ENCODE measurements around the gene ZNF45.
"Not testable (repeated sequence)": the region's sequence is repeated elsewhere in the genome, so short reads cannot be mapped to it uniquely, and the experiment has no call there.

The ZNF45 gene

DNA sequence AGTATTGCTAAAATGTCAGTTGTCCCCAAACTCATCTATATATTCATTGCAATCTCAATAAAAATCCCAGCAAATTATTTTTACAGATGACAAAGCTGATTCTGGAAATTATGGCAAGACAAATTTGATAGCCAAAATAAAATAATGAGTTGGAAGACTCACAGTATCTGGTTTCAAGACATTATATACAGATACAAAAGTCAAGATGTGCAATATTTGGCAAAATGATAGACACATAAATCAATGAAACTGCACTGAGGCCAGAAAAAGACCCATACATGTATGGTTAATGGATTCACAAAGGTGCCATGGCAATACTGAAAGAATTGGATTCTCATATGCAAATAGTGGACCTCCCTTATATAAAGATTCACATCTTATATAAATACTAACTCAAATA lies 24.2 kb downstream of the ZNF45 start:
- no peak for DNase-seq

DNA sequence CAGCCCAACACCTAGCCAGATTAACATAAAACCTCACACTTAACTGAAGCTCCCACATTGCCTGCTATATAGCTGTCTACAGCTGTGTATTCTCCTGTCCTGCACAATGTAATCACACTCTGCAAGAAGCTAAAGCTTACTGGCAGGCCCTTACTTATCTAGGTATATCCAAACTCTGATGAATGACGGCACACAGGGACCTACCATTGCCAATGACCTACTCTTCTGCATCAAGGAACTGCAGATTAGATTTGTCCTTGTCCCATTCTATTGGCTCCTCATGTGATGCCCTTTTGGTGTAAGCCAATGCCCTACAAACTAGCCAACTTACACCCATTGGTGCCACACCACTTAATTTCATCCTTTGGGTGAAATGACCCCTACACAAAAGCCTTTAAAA lies 26.4 kb downstream of the ZNF45 start:
- DNase-seq, result no peak

DNA sequence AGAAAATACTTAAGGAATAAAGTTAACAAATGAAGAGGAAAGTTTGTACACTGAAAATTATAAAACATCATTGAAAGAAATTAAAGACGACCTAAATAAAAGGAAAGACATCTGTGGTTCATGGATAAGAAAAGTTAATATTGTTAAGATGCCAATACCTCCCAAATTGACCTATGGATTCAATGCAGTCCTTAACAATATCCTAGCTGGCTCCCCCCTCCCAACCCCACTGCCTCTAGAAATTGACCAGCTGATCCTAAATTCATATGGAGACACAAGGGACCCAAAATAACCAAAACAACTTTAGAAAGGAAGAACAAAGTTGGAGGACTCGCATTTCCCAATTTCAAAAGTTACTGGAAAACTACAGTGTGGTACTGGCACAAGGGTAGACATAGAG lies 28.3 kb downstream of the ZNF45 start:
- no peak for DNase-seq

DNA sequence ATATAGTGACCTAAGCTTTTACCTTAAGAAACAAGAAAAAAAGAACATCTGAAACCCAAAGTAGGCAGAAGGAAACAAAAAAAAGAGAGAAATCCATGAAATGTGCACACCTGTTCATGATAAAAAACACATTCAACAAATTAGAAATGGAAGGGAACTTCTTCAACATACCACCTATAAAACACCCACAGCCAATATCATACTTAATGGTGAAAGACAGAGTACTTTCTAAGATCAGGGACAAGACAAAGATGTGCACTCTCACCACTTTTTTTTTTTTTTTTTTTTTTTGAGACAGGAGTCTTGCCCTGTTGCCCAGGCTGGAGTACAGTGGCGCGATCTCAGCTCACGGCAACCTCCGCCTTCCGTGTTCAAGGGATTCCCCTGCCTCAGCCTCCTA lies 29.2 kb downstream of the ZNF45 start:
- DNase-seq, result no peak

DNA sequence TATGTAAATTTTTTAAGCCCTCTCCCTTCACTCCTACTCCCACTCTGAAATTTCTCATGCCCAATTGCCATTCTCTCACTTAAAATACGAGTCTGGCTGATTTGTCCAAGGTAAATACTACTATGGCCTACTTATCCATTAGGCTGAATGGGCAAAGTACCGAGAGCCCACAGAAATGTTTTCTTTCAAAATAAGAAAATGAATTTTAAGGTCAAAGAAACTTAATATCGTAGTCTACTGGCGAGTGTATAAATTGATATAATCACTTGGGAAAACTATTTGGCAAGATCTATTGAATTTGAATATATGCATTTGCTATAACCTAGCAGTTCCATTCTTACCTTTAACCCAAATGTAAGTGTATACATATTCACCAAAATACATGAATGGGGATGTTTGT lies 32.7 kb downstream of the ZNF45 start:
- no peak for DNase-seq

DNA sequence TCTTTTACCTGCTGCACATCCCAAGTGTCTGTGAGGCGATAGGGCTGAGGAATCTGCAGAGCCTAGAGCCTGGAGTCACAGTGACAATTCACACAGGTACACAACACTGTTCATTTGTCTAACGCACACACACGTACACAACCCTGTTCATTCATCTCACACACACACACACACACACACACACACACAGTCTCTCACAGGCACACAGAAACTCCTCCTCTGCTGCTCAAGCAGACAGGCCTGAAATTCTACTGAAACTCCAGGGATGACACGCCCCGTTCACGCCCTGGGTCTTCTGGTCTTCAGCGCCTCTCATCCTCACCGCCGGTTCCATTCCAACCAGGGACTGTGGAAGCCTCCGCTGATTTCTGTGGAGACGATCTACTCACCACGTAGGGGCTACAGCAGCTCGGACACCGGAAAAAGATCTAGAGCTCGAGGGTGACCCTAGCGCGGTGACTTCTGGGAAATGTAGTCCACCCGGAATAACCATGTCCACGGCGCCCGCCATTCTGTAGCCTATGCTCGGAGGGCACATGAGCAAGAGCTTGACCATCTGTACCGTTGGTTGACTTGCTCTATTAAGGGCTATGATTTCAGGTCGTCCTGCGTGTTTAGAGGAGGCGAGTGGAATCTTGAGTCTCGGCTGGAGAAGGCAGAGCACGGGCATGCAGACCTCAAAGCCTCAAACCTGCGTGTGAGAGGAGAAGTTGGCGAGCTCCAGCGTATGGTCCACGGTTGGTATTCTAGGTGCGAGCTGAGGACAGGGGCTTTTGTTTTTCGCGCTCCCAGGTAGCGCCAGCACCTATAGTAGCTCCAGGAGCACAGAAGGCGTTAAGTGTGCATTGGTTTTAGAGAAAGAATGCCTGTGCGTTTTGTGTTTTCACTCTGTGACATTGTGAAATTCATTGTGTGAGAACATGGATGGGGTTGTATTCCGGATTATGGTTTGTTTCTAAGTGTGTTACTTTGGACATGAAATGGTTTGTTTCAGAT lies 33.4 kb downstream of the ZNF45 start:
- DNase-seq, result peak; percentile 34

DNA sequence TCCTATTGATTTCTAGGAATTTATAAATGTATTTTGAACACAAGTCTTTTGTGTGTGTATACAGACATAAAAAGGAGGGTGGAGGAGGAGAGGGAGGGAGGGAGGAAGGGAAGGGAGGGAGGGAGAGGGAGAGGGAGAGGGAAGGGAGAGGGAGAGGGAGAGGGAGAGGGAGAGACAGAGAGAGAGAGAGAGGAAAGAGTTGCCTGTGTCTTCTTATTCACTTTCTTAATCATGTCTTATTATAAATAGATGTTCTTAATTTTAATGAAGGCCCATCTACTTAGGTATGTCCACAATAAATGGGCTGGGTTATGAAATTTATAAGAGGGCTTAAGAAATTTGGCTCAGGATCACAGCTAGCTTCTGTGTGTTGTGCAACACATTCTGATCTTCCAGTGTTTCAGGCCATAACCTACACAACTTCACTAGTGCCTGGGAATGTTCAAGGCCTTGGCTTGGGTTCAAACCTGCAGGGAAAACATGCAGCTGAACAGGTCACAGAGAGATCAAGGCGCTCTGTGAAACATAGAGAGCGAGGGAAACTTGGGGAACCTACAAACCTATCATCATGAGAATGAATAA lies 39.3 kb downstream of the ZNF45 start:
- DNase-seq, result no peak

DNA sequence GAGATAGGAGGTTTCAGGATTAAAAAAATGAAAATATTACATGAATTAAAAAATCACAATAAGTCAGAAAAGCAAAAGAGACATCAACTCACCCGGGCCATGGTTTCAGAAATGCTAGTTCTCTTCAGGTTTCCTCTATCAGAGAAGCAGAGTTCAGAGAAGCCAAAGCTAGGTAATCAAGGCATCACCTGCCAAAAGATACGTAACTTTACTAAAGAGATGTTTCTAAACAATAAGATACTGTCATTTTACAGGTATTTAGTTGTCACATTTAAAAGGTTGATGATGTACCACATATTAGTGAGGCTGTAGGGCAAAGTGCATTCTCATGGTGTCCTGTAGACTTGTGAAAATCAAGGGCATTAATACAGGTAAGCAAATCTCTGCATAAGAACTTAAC lies 51.2 kb downstream of the ZNF45 start, which contains the start of gene ZNF404:
Gene ZNF404, minus strand, starts transcription at position 101 of the 400 bp plus-strand sequence.
- no peak for DNase-seq

DNA sequence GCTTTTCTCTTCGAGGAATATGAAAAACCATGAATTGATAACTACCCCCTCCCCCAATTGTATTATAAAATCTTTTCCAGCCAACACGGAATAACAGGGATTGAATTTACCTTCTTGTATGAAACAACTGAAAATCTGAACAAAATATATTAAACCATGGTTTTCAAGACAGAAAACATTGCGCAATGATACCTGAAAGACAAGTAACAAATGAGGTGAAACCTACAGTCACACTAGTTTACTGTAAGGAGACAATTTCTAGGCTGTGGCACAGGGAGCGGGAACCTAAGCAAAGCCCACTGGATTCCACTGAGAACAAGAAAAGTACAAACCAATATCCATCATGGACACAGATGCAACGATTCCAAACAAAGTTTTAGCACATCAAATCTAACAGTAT lies 54.6 kb downstream of the ZNF45 start:
- no peak for DNase-seq

DNA sequence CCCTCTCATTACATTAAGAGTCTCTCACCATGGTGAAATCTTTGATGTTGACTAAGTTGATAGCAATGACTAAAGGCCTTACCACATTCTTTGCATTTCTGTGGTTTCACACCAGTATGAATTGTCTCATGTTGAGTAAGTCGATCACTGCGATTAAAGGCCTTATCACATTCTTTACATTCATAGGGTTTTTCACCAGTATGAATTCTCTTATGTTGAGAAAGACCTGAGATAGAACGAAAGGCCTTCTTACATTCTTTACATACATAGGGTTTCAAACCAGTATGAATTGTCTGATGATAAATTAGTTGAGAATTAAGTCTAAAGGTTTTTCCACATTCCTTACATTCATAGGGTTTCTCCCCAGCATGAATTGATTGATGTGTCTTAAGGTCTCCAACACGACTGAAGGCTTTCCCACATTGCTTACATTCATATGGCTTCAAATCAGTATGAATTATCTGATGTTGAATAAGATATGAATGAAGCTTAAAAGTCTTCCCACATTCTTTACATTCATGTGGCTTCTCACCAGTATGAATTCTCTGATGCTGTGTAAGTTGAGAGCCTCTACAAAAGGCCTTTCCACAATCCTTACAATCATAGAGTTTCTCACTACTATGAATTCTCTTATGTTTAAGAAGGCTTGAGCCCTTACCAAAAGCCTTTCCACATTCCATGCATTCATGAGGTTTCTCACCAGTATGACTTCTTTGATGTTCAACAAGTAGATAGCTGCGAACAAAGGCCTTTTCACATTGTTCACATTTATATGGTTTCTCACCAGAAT lies 62.3 kb downstream of the ZNF45 start:
- no peak for DNase-seq

DNA sequence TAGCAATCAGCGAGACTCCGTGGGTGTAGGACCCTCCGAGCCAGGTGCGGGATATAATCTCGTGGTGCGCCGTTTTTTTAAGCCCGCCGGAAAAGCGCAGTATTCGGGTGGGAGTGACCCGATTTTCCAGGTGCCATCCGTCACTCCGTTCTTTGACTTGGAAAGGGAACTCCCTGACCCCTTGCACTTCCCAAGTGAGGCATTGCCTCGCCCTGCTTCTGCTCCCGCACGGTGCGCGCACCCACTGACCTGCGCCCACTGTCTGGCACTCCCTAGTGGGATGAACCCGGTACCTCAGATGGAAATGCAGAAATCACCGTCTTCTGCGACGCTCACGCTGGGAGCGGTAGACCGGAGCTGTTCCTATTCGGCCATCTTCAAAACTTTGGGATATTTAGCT lies 68.2 kb downstream of the ZNF45 start:
- DNase-seq, result not testable (repeated sequence)

All from effector CD8-positive, alpha-beta T cell (primary cell).